ENCODE measurements around the gene ALDH1B1. TPM values are rescaled to one million over a fixed set of nuclear protein-coding genes. Genes with fewer than 3 reads are reported as not detected.

The ALDH1B1 gene
- total and polyA plus RNA-seq, 10 of the 15 experiments (the other 5 are each of a cell fraction or from before 2014, with no cell fraction given) = 8.6 to 38.5 (median 30.9) TPM

- Histone ChIP-seq H3K4me2 (ENCODE audit: control insufficient read depth, insufficient read depth) (no peak overlapping the region), H3K79me2 (ENCODE audit: control insufficient read depth, insufficient read depth, low read length) (no peaks in the 10 kb centered on the region), H3K4me1 (ENCODE audit: control insufficient read depth, insufficient read depth, low read length) (no peaks in the 10 kb centered on the region), H3K4me3 (no peak overlapping the region), H3K27me3 (replicated peaks in 1 of 2; ENCODE audit: control insufficient read depth in 2 of 2, insufficient read depth in 2 of 2, low read length in 1 of 2) (peaks cover 3 to 7% of the 10 kb centered on the region in 2 experiments), H3K9me3 (replicated peaks; ENCODE audit: control insufficient read depth, insufficient read depth, low read length) (no peaks in the 10 kb centered on the region), H2AFZ (ENCODE audit: control insufficient read depth, low read depth, low read length) (no peak overlapping the region), H3K27ac (ENCODE audit: control insufficient read depth, insufficient read depth) (no peak overlapping the region), H3K36me3 (ENCODE audit: control insufficient read depth in 2 of 2, insufficient read depth in 2 of 2, low read length in 1 of 2) (no peaks in the 10 kb centered on the region), H3K9ac (ENCODE audit: control insufficient read depth, insufficient read depth, low read length) (no peak overlapping the region), H4K20me1 (ENCODE audit: control insufficient read depth, insufficient read depth) (no peaks in the 10 kb centered on the region)
- ATAC-seq (no peak), DNase-seq (ENCODE audit: low read depth, low spot score) (no peak), FAIRE-seq (no peak)
- in situ Hi-C loops (cut with MboI) = no loop called here
- ChIA-PET CTCF (no interaction called here), SMC1A (ENCODE audit: uncharacterized antibody, unreplicated experiment) (interaction anchor here (1.5 kb wide), 2 partner anchors 8 to 10 kb away, joined by 4 read pairs; no protein-coding TSS in a partner anchor), RAD21 (ENCODE audit: unreplicated experiment) (no interaction called here), POLR2A (no interaction called here)
- intact Hi-C loops (cut with micrococcal nuclease; ENCODE audit: unreplicated experiment) = no loop called here
- 41% methylated on average over 15 of the region's 15 CpGs for WGBS (ENCODE audit: insufficient coverage, insufficient replicate concordance, low lambda C conversion rate, missing lambda C conversion rate)
- no TSS peak for BruUV-seq (replicated peaks)
- TF ChIP-seq TCF7 (IDR thresholded peaks at IDR 0.05; ENCODE audit: borderline replicate concordance) = no peak
- TF ChIP-seq, protein P1, sequence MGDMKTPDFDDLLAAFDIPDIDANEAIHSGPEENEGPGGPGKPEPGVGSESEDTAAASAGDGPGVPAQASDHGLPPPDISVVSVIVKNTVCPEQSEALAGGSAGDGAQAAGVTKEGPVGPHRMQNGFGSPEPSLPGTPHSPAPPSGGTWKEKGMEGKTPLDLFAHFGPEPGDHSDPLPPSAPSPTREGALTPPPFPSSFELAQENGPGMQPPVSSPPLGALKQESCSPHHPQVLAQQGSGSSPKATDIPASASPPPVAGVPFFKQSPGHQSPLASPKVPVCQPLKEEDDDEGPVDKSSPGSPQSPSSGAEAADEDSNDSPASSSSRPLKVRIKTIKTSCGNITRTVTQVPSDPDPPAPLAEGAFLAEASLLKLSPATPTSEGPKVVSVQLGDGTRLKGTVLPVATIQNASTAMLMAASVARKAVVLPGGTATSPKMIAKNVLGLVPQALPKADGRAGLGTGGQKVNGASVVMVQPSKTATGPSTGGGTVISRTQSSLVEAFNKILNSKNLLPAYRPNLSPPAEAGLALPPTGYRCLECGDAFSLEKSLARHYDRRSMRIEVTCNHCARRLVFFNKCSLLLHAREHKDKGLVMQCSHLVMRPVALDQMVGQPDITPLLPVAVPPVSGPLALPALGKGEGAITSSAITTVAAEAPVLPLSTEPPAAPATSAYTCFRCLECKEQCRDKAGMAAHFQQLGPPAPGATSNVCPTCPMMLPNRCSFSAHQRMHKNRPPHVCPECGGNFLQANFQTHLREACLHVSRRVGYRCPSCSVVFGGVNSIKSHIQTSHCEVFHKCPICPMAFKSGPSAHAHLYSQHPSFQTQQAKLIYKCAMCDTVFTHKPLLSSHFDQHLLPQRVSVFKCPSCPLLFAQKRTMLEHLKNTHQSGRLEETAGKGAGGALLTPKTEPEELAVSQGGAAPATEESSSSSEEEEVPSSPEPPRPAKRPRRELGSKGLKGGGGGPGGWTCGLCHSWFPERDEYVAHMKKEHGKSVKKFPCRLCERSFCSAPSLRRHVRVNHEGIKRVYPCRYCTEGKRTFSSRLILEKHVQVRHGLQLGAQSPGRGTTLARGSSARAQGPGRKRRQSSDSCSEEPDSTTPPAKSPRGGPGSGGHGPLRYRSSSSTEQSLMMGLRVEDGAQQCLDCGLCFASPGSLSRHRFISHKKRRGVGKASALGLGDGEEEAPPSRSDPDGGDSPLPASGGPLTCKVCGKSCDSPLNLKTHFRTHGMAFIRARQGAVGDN (IDR thresholded peaks at IDR 0.05) = no peak
These were observed 30.9 kb downstream of the ALDH1B1 start for GRCh38 chr9:38423273-38423972.
